Measurements from ENCODE around the gene F2. TPM values are rescaled to one million over a fixed set of nuclear protein-coding genes. Genes with fewer than 3 reads are reported as not detected.

F2 gene
- total RNA-seq, 1 donor from 2014 or later = 22.8 TPM

DNA sequence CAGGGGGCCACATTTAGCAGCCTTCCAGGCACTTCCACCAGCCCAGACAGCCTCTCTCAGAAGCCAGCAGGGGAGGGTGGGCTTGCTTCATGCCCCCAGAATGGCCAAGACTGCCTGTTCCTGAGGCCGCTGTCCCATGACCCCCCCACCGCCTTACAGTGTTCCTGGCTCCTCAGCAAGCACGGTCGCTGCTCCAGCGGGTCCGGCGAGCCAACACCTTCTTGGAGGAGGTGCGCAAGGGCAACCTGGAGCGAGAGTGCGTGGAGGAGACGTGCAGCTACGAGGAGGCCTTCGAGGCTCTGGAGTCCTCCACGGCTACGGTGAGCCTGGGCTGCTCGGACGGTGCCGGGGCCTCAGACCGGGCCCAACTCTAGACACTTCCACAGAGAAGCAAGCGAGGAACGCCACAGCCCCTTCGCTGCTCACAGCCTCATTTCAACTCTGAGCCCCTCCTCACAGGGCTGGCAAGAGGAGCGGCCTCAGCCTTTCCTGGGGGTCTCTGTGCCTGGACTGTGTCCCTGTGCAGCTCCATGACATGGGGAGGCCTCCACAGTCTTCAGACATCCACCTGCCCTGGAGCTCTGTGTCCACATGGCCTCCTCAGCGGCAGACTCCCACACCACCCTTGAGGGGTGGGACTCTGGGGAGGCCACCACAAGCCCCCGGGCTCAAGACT is 668 bp downstream of the F2 start:
- TF ChIP-seq, protein P1, sequence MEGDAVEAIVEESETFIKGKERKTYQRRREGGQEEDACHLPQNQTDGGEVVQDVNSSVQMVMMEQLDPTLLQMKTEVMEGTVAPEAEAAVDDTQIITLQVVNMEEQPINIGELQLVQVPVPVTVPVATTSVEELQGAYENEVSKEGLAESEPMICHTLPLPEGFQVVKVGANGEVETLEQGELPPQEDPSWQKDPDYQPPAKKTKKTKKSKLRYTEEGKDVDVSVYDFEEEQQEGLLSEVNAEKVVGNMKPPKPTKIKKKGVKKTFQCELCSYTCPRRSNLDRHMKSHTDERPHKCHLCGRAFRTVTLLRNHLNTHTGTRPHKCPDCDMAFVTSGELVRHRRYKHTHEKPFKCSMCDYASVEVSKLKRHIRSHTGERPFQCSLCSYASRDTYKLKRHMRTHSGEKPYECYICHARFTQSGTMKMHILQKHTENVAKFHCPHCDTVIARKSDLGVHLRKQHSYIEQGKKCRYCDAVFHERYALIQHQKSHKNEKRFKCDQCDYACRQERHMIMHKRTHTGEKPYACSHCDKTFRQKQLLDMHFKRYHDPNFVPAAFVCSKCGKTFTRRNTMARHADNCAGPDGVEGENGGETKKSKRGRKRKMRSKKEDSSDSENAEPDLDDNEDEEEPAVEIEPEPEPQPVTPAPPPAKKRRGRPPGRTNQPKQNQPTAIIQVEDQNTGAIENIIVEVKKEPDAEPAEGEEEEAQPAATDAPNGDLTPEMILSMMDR (IDR thresholded peaks at IDR 0.05; ENCODE audit: unreplicated experiment) = no peak
- Mint-ChIP-seq H3K27ac (peak overlapping the region; percentile 86), H3K4me3 (ENCODE audit: low read depth) (no peak overlapping the region), H3K9me3 (ENCODE audit: low read depth) (no peaks in the 10 kb centered on the region), H3K36me3 (ENCODE audit: insufficient read depth) (no peaks in the 10 kb centered on the region), H3K4me1 (ENCODE audit: low read depth) (peaks cover 20% of the 10 kb centered on the region), H3K27me3 (no peaks in the 10 kb centered on the region)
- DNase-seq (ENCODE audit: low spot score, unreplicated experiment) = no peak

DNA sequence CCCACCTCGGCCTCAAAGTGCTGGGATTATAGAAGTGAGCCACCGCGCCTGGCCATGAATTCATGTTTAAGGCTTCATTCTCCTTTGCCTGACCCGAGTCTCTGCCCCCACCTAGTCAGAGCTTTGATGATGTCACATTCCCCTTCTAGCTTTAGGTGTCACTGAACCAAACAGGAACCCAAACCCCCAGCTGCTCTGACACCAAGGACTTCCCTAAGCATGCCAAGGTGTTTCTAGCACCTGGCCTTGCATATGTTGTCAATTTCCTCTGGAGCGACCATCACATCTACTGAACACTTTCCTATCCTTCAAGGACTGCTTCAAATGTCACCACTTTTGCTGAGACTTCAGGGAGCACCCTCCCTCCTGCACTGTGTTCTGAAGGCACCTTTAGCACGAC is 2.3 kb downstream of the F2 start:
- Mint-ChIP-seq H3K9me3 (ENCODE audit: low read depth) (no peaks in the 10 kb centered on the region), H3K4me1 (ENCODE audit: low read depth) (peaks cover 22% of the 10 kb centered on the region), H3K27ac (peak overlapping the region; percentile 81), H3K27me3 (no peaks in the 10 kb centered on the region), H3K4me3 (ENCODE audit: low read depth) (no peak overlapping the region), H3K36me3 (ENCODE audit: insufficient read depth) (no peaks in the 10 kb centered on the region)
- TF ChIP-seq, protein P1 (IDR thresholded peaks at IDR 0.05; ENCODE audit: unreplicated experiment) = no peak
- no peak for DNase-seq (ENCODE audit: low spot score, unreplicated experiment)

DNA sequence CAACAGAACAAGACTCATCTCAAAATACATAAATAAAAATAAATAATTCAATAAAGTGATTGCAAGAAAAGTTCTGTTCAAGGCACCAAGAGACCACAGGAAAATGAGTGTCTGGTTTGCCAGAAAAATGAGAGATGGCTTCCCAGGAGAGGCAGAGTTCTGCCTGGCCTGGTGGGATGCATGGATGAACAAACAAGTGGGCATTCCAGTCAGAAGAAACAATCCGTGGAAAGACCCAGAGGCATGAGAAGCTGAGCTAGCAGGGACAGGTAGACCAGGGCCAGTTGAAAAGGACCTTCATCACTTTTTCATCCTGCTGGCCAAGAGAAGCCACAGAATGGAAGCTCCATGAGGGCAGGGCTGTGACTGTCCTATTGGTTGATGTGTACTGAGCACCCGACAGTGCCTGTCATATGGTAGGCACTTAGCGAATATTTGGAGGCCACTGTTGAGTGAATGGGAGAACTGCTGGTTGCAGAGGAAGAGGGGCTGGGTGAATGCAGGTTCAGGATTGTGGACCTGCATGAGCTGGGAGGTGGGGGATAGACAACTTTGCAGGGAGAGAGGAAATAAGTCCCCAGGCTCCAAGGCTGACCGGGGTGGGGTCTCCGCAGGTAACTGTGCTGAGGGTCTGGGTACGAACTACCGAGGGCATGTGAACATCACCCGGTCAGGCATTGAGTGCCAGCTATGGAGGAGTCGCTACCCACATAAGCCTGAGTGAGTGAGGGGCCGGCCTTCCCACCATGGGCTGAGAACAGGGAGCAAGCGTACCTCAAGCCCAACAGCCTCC is 3.7 kb downstream of the F2 start:
- Mint-ChIP-seq H3K36me3 (ENCODE audit: insufficient read depth) (no peaks in the 10 kb centered on the region), H3K9me3 (ENCODE audit: low read depth) (no peaks in the 10 kb centered on the region), H3K27me3 (no peaks in the 10 kb centered on the region), H3K4me1 (ENCODE audit: low read depth) (peaks cover 22% of the 10 kb centered on the region), H3K27ac (no peak overlapping the region), H3K4me3 (ENCODE audit: low read depth) (no peak overlapping the region)
- DNase-seq (ENCODE audit: low spot score, unreplicated experiment) = no peak
- TF ChIP-seq, protein P1 (IDR thresholded peaks at IDR 0.05; ENCODE audit: unreplicated experiment) = no peak

DNA sequence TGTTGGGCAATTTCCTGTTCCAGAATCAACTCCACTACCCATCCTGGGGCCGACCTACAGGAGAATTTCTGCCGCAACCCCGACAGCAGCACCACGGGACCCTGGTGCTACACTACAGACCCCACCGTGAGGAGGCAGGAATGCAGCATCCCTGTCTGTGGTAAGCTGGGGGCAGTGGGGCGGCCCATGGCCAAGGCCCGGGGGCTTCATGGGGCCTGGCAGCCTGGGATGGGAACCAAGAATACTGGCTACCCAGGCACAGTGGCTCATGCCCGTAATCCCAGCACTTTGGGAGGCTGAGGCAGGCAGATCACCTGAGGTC is 4.3 kb downstream of the F2 start:
- DNase-seq (ENCODE audit: low spot score, unreplicated experiment) = no peak
- Mint-ChIP-seq H3K27me3 (no peaks in the 10 kb centered on the region), H3K4me1 (ENCODE audit: low read depth) (peaks cover 19% of the 10 kb centered on the region), H3K36me3 (ENCODE audit: insufficient read depth) (no peaks in the 10 kb centered on the region), H3K4me3 (ENCODE audit: low read depth) (no peak overlapping the region), H3K9me3 (ENCODE audit: low read depth) (no peaks in the 10 kb centered on the region), H3K27ac (no peak overlapping the region)
- TF ChIP-seq, protein P1 (IDR thresholded peaks at IDR 0.05; ENCODE audit: unreplicated experiment) = no peak

DNA sequence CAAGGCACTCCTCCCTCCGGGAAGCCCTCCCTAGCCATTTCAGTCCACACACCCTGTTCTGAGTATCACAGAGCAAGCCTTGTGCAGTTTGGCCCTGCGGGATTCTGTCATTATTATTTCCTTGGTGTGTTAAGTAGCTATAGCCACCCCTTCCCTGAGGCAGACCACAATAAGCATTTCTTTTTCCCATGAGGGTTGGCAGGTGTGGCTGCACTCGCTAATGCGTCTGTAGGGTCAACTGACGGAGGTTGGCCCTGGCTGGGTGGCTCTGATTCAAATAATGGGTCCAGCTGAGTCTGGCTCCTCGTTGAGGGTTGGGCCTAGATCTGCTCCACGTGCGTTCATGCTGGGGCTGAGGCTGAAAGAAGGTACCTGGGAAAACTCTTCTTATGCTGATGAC is 5.1 kb downstream of the F2 start:
- Mint-ChIP-seq H3K36me3 (ENCODE audit: insufficient read depth) (no peaks in the 10 kb centered on the region), H3K9me3 (ENCODE audit: low read depth) (no peaks in the 10 kb centered on the region), H3K27ac (peak overlapping the region; percentile 43), H3K4me3 (ENCODE audit: low read depth) (no peak overlapping the region), H3K4me1 (ENCODE audit: low read depth) (peaks cover 12% of the 10 kb centered on the region), H3K27me3 (no peaks in the 10 kb centered on the region)
- DNase-seq (ENCODE audit: low spot score, unreplicated experiment) = no peak
- TF ChIP-seq, protein P1 (IDR thresholded peaks at IDR 0.05; ENCODE audit: unreplicated experiment) = no peak

Measured in progenitor cell of endocrine pancreas (in vitro differentiated cells).